Right lung (tissue), 5 donors: Measurements from ENCODE around the gene ZNF408. TPM values are rescaled to one million over a fixed set of nuclear protein-coding genes. Genes with fewer than 3 reads are reported as not detected.

Experiments
- polyA plus RNA-seq, 5 donors: library from polyadenylated mRNA; unstranded; fragments of 120-200 nt; gene quantifications; one replicate each; pipeline versions ENCODE4 v1.2.1 to v1.2.3, GENCODE V29; 2013; ENCODE audit warnings: inconsistent platforms in 1 of 5, low replicate concordance in 1 of 5; ENCODE audit not compliant: insufficient read length in 5 of 5, insufficient read depth in 1 of 5

ZNF408 gene
- polyA plus RNA-seq, 5 donors, result 8.7 to 12.5 (median 10.9) TPM

Other genes with a start within 250 kb of the ZNF408 start
- 10 to 100 TPM; 18.6 to 24.3 (median 20.7) TPM for gene AMBRA1, start 107.0 kb upstream of the ZNF408 start, polyA plus RNA-seq
- 1 to 10 TPM; 2.5 to 3.7 (median 3.1) TPM for gene HARBI1, start 83.8 kb upstream of the ZNF408 start, polyA plus RNA-seq
- gene ATG13, start 83.5 kb upstream of the ZNF408 start, polyA plus RNA-seq, result 10 to 100 TPM; 47.6 to 56.6 (median 49.5) TPM
- gene ARHGAP1, start 412 bp upstream of the ZNF408 start, polyA plus RNA-seq, result 10 to 100 TPM; 52.2 to 74.0 (median 60.2) TPM
- gene F2, start 18.2 kb downstream of the ZNF408 start, polyA plus RNA-seq, result 1 to 10 TPM in 1 of 5 donors, under 1 TPM in 1, not detected in 3; 0.09 to 2.1 TPM
- gene CKAP5, start 145.2 kb downstream of the ZNF408 start, polyA plus RNA-seq, result 100 to 1,000 TPM in 2 of 5 donors, 10 to 100 TPM in 3; 62.4 to 138 (median 99.3) TPM
- 10 to 100 TPM; 20.1 to 36.0 (median 24.2) TPM for gene LRP4, start 217.5 kb downstream of the ZNF408 start, polyA plus RNA-seq
- gene CSTPP1, start 235.7 kb downstream of the ZNF408 start, polyA plus RNA-seq, result 10 to 100 TPM; 43.7 to 52.7 (median 50.9) TPM